Measurements from ENCODE around the gene CARS2.
"Not testable (repeated sequence)": the region's sequence is repeated elsewhere in the genome, so short reads cannot be mapped to it uniquely, and the experiment has no call there.

CARS2 gene

DNA sequence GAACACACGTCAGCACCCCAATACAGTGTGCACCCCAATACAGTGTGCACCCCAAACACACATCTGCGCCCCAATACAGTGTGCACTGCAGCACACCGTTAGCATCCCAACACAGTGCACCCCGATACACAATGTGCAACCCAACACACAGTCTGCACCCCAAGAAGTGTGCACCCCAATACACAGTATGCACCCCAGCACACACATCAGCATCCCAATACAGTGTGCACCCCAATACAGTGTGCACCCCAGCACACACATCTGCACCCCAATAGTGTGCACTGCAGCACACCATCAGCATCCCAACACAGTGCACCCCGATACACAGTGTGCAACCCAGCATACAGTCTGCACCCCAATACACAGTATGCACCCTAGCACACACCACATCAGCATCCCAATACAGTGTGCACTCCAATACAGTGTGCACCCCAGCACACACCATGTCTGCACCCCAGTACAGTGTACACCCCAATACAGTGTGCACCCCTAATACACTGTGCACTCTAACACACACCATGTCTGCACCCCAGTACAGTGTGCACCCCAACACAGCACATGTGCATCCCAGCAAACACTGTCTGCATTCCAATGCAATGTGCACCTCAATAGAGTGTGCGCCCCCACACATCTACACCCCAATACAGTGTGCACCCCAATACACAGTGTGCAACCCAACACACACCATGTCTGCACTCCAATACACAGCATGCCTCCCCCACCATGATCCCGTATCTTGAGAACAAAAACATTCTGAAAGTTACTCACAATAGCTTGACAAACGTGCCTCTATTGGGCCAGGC, 855 bp upstream of the CARS2 start:
- DNase-seq: no peak

DNA sequence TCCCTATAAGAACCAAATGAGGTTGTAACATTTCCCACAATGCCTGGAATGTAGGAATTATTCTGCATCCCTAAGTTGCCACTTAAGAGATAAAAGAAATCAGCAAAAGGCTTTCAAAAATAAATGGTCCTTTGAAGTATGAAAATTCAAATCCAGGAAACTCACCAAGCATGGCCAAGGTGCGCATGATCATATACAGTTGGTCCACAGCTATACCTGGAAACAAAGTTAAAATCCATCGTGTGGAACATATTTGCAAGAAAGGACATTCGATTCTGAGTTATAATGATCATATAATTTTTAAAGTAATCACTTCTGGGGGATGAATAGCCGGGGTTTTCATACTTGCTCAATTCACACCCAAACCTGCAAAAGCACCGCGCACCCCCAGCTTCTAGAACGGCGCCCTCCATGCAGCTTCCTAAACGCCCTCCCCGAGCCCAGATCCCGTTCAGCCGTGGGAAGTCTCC, 525 bp downstream of the CARS2 start:
- no peak for DNase-seq

DNA sequence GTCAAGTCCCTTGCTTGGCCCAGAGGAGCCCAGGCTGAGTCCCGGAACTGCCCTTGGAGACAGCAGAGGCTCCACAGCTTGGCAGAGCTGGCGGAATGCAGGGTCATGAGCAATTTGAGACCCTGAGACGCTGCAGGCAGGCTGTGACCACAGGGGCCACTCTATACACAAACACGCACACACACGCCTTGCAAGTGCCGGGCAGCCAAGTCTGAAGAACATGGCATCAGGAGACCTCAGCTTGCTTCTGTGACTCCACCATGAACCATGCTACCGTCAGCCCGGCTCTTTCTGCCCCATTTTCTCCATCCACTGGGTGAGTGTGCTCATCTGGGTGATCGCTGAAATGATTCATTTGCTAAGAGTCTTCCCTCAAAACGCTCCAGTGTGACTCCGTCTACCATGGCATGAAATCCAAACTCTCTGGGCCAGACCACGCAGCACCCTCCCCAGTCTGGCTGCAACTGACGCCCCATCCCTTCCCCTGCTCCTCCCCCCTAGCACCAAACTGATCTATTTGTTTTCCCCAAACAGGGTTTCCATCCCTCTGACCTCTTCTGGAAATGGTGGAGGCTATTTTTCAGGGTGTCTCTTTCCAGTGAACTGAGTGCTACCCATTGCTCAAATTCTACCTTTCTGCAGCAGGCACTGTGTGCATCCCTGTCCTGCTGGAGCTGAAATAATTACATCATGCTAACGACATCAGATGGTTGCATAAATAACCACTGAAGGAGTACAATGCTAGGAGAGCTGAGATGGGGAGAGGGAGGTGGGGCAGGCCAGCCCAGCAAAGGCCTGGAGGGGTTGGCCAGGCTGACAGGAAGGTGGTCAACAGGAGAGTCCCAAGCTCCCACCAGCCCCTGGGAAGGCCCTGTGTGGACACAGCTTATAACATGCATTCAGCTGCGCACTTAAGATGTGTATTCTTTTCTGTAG, 3.1 kb downstream of the CARS2 start:
- DNase-seq: no peak

DNA sequence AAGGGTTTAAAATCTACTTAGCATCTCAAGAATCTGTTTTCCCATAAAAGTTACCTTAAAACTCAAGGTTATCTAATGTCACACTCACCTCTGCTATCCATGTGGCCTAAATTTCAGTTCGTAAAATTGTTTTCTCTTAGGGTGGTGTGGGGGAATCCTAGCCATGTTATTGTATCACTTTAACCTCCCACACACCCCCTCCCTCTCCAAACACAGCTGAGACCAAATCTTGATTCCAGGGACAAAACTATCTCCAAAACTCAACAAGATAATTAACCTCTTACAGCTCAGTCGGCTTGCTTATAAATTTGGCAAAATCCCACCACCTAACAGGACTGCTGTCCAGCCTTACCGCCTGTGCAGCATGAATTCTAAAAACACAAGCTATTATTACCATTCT, 3.8 kb downstream of the CARS2 start:
- DNase-seq: no peak

DNA sequence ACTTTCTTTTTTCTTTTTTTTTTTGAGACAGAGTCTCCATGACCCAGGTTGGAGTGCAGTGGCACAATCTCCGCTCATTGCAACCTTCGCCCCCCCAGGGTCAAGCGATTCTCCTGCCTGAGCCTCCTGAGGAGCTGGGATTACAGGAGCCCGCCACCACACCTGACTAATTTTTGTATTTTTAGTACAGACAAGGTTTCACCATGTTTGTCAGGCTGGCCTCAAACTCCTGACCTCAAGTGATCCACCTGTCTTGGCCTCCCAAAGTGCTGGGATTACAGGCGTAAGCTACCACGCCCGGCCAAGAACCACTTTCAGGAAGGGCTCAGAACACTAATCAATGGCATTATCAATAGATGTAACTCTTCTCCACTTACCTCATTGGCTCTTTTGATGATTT, 4.9 kb downstream of the CARS2 start:
- not testable (repeated sequence) for DNase-seq

DNA sequence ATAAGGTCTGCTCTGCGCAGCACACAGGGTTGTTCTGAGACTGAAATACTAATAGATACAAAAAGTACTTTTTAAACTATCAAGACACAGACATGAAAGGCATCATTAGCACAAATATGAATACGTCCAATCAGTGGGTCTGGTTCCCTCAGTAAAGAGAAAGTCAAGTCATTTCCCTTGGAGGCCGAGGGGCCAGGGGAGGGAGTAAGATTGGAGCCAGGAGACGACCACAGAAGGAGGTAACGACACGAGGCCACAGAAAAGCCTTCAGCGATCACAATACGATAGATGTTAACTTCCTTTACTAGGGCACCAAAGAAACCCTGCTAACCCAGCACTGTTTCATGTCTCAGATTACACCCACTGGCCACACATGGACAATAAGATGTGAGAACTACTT, 5.3 kb downstream of the CARS2 start:
- no peak for DNase-seq

DNA sequence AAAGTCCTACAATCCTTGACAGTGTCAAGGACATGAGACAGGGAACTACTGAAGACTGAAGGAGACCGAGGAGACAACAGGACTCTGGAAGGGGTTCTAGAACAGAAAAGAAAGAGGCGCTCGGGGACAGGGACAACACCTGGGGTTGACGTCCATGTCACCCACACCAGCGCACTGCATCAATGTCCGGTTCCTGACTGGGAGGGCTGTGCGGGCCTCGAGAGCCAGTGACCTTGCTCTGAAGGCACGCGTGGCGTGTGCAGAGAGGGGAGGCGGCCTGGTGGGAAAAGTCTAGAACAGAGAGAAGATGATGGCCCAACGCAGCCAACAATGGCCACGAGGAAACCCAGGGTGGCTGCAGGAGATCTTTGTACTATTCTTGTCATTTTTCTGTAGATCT, 5.7 kb downstream of the CARS2 start:
- DNase-seq: no peak

DNA sequence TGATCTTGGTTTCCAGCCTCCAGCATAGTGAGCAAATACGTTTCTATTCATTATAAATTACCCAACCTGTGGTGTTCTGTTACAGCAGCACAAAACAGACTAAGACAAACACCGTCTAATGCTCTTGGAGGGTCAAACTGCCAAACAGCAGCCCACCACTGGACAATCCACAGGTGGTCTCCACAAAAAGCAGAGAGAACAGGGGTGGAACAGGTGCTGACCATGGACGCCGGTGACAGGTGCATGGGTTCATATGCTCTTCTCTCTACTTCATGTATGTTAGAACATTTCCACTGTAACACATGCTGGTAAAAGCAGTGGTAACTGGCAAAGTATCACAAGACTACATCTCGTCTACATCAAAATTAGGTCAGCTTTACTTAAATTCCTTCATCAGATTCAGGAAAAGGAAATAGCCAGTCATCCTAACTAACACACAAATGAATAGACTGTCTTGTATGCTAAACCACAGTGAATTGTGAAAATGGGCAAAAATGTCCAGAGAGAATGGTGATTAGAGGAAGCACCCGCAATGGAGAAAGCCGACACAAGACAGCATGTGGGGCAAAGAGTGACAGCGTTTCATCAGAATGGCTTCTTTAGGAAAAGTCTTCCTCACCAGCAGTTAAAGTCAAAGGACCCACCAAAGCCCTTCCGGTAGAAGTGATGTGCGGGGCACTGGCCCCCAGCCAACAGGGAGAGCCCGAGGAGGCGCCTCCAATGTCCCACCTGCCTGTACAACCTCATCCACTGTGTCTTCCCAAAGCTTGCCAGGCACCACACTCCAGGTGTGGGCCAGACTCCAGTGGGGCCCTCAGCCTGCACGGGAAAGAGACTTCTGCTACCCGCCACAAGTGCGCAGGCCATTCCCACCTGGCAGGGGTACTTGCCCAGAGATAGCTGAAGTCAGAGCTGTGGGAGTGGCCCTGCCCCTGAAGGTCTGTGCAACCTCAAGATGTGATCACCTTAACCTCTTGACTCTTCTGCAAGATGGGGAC, 6.5 kb downstream of the CARS2 start:
- DNase-seq: peak; percentile 82 to 92

DNA sequence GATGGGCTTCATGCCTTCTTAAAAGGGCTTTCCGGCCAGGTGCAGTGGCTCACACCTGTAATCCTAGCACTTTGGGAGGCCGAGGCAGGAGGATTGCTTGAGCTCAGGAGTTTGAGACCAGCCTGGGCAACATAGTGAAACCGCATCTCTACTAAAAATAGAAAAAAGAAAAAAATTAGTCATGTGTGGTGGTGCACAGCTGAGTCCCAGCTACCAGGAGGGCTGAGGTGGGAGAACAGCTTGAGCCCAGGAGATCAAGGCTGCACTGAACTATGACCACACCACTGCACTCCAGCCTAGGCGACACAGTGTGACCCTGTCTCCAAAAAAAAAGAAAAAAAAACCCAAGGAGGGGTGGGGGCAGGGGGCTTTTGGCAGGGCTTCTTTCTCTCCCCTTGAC, 7.2 kb downstream of the CARS2 start:
- no peak for DNase-seq

DNA sequence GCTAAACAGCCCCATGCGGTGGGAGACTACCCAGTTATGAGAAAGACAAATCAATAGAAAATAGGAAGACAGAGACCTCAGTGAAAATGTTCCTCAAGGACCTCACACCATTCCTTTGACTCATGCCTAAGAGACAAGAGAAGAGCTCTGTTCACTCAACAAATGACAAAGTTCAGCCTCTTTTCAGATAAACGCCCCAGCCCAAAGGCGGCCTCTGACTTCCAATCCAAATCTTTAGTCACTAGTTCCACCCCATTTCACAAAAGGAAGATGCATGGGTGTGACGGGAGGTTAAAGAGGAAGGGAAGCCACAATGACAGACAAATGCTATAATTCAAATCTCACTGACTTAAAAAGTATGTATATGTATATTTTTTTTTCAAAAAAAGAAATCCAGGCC, 8.1 kb downstream of the CARS2 start:
- peak; percentile 76 to 88 for DNase-seq

DNA sequence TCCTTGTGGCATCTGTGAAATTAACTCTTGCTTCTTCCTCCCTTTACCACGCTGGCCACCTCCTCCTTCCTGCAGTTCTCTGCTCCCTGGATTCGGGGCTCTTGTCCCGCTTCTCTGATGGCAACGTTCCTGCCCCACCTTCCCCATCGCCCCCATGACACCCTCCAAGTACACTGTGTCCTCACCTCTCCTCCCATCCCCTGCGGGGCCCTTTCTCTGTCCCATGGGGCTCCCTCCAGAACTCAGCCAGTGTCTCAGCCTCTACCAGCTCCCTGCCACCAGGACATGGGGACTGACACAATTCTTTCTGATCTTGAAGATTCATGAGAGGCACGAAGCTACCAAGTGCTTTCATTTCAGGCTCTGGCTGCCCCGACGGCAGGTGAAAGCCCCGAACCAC, 9.1 kb downstream of the CARS2 start:
- DNase-seq: no peak

DNA sequence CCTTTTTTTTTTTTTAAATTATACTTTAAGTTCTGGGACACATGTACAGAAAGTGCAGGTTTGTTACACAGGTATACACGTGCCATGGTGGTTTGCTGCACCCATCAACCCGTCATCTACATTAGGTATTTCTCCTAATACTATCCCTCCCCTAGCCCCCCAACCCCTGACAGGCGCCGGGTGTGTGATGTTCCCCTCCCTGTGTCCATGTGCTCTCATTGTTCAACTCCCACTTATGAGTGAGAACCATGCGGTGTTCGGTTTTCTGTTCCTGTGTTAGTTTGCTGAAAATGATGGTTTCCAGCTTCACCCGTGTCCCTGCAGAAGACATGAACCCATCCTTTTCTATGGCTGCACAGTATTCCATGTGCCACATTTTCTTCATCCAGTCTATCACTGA, 10.1 kb downstream of the CARS2 start:
- not testable (repeated sequence) for DNase-seq

DNA sequence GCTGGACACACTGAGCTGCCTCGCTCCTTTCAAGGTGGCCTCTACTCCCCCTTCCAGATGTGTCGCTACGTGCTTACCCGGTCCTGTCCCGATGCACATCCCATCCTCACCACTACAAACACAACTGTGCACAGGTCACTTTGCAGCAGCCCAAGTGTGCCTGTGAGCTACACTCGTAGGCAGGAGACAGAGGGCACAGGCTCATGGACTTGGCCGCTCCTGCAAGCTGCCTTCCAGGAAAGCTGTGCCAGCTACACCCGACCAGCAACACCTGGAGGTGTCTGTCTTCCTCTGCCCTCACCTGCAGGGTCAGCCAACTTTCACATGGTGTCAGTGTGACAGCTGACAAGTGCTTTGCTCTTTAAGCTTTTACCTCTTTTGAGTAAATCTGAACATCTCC, 15.4 kb downstream of the CARS2 start:
- no peak for DNase-seq

DNA sequence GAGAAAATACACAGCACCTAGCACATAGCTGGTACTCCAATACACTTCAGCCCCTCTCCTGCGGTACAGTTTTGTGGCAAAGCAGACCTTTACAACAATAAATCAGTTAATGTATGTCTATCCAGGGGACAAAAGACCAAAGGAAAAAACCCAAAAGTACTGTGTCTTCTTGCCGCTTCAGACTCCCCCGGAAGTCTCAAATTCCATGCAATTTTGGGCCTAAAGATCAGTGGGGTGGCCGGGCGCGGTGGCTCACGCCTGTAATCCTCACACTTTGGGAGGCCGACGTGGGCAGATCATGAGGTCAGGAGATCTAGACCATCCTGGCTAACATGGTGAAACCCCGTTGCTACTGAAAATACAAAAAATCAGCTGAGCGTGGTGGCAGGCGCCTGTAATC, 16.2 kb downstream of the CARS2 start:
- no peak for DNase-seq

DNA sequence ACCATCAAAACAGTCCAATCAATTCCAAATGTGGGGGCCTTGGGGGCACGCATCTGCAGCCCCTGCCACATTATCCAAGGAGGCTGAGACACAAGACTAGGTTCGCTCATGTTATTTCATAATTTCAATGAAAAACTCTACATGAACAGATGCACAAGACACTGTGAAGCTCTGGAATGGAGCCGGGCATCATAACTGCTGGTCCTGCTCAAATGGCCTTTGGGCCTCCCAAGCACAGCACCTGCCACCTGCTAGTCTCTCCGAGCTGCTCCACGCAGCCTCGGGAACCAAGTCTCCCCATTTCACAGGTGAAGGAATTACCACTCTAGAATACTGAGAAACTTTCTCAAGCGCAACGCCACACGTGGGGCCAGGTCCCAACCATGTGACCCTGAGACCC, 16.9 kb downstream of the CARS2 start:
- no peak for DNase-seq

DNA sequence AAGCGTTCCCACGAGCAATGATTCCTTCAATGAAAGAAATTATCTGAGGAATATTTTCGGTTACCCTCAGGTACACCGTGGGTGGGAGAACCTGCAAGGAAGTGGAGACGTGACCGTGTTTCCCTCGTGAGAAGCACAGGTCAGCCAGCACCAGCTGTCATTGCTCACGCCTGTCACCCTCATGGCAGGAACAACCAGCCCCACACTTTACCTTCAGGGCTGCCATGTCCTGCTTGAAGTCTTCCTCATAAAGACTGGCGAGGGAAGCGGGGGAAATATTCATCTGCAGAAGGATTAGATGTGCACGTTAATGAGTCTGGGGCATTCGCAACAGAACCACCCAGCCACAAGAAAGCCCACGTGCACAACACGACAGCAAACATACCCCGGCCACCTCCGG, 18.2 kb downstream of the CARS2 start:
- DNase-seq: no peak

DNA sequence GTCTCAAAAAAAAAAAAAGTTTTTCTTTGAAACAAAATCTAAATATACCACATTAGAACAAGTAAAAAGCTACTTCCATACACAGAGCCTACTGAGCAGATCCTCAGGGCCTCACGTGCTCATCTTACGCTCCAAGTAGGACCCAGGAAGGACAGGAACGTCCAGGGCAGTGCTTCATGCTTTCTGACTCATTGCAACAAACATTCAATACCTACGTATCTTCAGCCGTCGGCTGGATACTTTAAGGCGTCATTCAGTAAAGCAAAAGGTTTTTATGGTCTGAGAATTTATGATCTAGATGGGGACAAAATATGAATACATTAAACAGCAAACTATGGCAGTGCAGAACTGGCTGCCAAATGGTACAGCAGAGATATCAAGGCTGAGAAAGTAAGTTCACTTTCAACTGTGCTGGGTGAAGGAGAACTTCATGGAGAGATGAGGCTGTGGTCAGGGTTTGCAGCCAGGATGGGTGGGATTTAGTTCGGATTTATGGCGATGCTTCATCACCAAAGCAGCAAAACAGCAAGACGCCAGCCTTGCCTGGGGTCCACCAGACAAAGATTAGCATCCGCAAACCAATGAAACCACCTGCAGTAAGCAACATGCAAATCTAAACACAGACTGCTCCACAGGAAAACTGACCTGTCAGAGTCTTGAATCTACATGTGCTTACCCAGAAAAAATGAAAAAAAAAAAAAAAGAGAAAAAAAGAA, 20.5 kb downstream of the CARS2 start:
- DNase-seq: no peak

DNA sequence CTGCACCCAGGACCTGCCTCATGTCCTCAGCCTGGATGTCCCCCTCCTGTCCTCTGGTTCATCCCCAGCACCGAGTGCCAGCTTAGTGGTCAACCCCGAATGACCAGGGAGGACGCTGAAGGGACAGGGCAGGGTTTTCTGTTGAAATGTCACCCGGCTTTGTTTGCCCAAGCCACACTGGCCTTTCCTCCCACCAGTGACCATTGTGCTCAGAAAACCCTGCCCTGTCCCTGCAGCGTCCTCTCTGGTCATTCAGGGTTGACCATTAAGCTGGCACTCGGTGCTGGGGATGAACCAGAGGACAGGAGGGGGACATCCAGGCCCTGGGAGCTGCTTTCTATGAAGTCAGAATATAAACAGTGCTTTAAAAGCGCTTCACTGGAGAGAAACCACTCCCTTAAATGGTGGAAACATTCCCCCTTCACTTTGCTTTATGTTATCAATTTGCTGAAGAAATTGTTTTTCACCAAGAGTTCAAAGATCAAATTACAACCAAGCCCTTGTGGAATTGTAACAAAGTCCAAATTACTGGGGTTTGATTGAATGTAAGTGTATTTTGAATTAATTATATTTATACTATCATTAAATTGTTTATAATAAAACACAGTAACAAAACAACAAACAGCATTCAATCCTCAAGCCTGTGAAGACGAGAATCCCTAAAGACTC, 21.4 kb downstream of the CARS2 start:
- no peak for DNase-seq

DNA sequence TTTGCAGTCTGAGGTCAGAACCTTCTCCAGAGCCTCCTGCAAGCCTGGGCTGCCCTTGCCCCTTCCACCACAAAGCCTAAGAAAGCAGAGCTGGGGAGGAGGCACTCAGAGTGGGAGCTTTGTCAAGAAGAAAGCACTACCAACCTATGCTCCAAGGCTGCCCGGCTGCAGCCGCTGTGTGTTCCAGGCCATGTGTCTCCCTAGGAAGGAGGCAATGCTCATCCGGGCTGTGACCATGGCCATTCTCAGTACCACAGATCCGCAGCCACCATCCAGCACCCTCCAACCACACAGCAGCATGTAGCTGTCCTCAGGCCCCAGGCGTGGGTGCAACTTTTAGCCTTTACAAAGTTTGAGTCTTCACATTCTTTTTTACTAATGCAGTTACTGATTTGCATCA, 22.0 kb downstream of the CARS2 start:
- DNase-seq: no peak

DNA sequence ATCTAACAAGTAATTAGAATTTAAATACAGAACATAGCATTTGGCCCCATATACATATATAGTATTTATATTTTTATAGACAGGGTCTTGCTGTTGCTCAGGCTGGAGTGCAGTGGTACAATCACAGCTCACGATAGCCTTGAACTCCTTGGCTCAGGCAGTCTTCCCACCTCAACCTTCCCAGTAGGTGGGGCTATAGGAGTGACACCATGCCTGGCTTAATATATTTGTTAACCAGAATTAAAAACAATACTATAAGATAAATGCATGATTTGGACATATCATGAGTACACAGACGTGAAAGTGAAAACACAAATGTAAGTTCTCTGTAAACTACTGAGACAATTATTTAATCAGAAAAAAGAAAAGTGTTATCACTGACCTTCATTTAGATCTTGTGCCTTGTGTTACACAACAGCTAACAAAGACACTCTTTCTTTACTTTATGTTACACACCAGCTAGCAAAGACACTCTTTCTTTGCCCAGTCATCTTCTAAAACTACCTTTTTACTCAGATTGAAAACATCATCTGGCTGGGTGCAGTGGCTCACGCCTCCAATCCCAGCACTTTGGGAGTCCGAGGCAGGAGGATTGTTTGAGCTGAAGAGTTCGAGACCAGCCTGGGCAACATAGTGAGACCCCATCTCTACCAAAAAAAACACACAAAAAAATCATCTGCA, 22.6 kb downstream of the CARS2 start:
- DNase-seq: no peak

DNA sequence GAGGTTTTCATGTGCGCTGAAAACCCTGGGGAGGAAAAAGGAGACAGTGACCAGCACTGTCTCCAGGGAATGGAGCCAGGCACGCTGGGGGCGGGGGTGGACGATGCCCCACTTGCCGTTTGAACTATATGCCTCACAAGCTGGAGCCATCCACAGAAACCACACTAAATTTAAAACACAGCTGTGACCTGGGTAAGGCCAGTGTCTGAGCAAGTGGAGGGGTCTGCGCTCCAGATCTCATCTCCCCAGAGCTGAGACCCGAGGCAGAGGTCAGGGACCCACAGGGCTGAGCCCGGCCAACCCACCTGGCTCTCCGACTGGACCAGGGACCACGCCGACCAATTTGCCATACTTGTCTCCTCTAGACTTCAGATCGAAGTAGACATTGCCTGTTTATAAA, 23.2 kb downstream of the CARS2 start:
- DNase-seq: no peak

Measured in inflammatory macrophage (primary cell).